ENCODE results near the gene NDUFS6.
A peak's percentile ranks its signal among the peaks of the same experiment; 100 is the strongest.

NDUFS6 gene

GRCh38 chr5:1793301-1793740 lies 7.9 kb upstream of the NDUFS6 start:
- TF ChIP-seq CTCF (IDR thresholded peaks at IDR 0.05; ENCODE audit: low read depth, low read length, missing control alignments): no peak
- H3K4me3 ChIP-seq (replicated peaks; ENCODE audit: low read depth, low read length): no peak overlapping the region
- DNase-seq (ENCODE audit: extremely low read depth, low read depth): no peak

GRCh38 chr5:1793966-1794900 lies 7.0 kb upstream of the NDUFS6 start:
- TF ChIP-seq CTCF (IDR thresholded peaks at IDR 0.05; ENCODE audit: low read depth, low read length, missing control alignments): no peak
- peak; percentile 59 for DNase-seq (ENCODE audit: extremely low read depth, low read depth)
- H3K4me3 ChIP-seq (replicated peaks; ENCODE audit: low read depth, low read length): no peak overlapping the region

GRCh38 chr5:1794901-1795290 lies 6.3 kb upstream of the NDUFS6 start:
- no peak overlapping the region for H3K4me3 ChIP-seq (replicated peaks; ENCODE audit: low read depth, low read length)
- no peak for DNase-seq (ENCODE audit: extremely low read depth, low read depth)
- no peak for TF ChIP-seq CTCF (IDR thresholded peaks at IDR 0.05; ENCODE audit: low read depth, low read length, missing control alignments)

- DNase-seq (ENCODE audit: extremely low read depth, low read depth): no peak
- H3K4me3 ChIP-seq (replicated peaks; ENCODE audit: low read depth, low read length): no peak overlapping the region
- no peak for TF ChIP-seq CTCF (IDR thresholded peaks at IDR 0.05; ENCODE audit: low read depth, low read length, missing control alignments)
Measured at GRCh38 chr5:1795506-1795905, 5.7 kb upstream of the NDUFS6 start.

GRCh38 chr5:1795931-1796330 lies 5.3 kb upstream of the NDUFS6 start:
- no peak for TF ChIP-seq CTCF (IDR thresholded peaks at IDR 0.05; ENCODE audit: low read depth, low read length, missing control alignments)
- DNase-seq (ENCODE audit: extremely low read depth, low read depth): no peak
- no peak overlapping the region for H3K4me3 ChIP-seq (replicated peaks; ENCODE audit: low read depth, low read length)

- TF ChIP-seq CTCF (IDR thresholded peaks at IDR 0.05; ENCODE audit: low read depth, low read length, missing control alignments): no peak
- DNase-seq (ENCODE audit: extremely low read depth, low read depth): no peak
- H3K4me3 ChIP-seq (replicated peaks; ENCODE audit: low read depth, low read length): no peak overlapping the region
Measured at GRCh38 chr5:1796371-1797102, 4.7 kb upstream of the NDUFS6 start.

Data from HFF-Myc (cell line).